Measurements from ENCODE around the gene PPM1B. TPM values are rescaled to one million over a fixed set of nuclear protein-coding genes. Genes with fewer than 3 reads are reported as not detected.

PPM1B gene
- total RNA-seq, 1 donor from 2014 or later = 51.7 TPM

DNA sequence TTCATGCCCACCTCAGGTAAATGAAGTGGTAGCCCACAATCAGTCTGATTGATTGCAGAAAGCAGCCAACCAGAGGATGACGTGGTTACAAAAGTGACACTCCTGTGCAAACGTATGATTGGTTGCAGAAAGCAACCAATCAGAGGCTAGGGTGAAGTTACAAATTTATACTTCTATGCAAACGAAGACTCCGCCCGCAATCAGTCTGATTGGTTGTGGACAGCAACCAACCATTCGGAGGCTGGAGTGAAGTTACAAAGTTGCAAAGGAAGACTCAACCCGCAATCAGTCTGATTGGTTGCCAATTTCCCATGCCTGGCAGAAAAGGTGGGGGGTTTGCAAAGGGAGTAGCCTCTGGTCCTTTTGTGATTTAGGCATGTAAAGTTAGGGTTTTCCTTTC is 102.6 kb downstream of the PPM1B start:
- no peak for ATAC-seq
- no peaks in the 10 kb centered on the region for H3K27me3 ChIP-seq (ENCODE audit: low read depth)
- no peak overlapping the region for H3K27ac ChIP-seq
- no peak for DNase-seq
- H3K36me3 ChIP-seq = no peaks in the 10 kb centered on the region
- no peaks in the 10 kb centered on the region for H3K4me1 ChIP-seq
- intact Hi-C loops (cut with DNase I) = no loop called here
- H3K4me3 ChIP-seq = no peak overlapping the region
- TF ChIP-seq, protein P1, sequence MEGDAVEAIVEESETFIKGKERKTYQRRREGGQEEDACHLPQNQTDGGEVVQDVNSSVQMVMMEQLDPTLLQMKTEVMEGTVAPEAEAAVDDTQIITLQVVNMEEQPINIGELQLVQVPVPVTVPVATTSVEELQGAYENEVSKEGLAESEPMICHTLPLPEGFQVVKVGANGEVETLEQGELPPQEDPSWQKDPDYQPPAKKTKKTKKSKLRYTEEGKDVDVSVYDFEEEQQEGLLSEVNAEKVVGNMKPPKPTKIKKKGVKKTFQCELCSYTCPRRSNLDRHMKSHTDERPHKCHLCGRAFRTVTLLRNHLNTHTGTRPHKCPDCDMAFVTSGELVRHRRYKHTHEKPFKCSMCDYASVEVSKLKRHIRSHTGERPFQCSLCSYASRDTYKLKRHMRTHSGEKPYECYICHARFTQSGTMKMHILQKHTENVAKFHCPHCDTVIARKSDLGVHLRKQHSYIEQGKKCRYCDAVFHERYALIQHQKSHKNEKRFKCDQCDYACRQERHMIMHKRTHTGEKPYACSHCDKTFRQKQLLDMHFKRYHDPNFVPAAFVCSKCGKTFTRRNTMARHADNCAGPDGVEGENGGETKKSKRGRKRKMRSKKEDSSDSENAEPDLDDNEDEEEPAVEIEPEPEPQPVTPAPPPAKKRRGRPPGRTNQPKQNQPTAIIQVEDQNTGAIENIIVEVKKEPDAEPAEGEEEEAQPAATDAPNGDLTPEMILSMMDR (IDR thresholded peaks at IDR 0.05) = no peak
- no peaks in the 10 kb centered on the region for H3K9me3 ChIP-seq

DNA sequence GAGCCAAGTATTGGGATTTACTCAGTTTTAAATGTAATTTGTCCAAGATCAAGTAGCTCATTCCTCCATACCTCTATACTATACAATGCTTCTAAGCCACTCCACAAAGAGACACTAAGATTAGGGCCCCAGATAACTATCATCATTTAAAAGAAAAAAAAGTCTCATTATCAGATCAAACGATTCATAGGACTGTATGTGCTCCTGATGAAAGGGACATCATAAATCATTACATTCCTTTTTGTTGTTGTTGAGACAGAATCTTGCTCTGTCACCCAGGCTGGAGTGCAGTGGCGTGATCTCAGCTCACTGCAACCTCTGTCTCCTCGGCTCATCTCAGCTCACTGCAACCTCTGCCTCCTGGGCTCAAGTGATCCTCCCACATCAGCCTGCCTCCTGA is 104.4 kb downstream of the PPM1B start:
- Histone ChIP-seq H3K4me1 (no peaks in the 10 kb centered on the region), H3K36me3 (no peaks in the 10 kb centered on the region), H3K4me3 (no peak overlapping the region), H3K27ac (no peak overlapping the region), H3K9me3 (no peaks in the 10 kb centered on the region), H3K27me3 (ENCODE audit: low read depth) (no peaks in the 10 kb centered on the region)
- DNase-seq (no peak), ATAC-seq (no peak)
- intact Hi-C loops (cut with DNase I) = no loop called here
- TF ChIP-seq, protein P1 (IDR thresholded peaks at IDR 0.05) = no peak

DNA sequence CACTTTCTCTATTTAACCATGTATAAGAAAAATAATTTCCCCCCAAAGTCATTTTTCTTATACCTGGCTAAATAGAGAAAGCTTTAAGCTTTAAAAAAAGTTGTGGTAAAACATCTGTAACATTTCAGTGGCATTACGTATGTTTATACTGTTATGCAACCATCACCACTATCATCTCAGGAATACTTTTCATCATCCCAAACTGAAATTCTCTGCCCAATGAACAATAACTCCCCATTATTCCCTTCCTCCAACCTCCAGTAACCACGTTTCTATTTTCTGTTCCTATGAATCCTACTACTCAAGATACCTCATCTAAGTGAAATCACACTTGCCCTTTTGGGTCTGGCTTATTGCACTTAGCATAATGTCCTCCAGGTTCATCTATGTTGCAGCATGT is 104.9 kb downstream of the PPM1B start:
- no peaks in the 10 kb centered on the region for H3K4me1 ChIP-seq
- no peaks in the 10 kb centered on the region for H3K9me3 ChIP-seq
- TF ChIP-seq, protein P1 (IDR thresholded peaks at IDR 0.05) = no peak
- no peak for ATAC-seq
- no peaks in the 10 kb centered on the region for H3K27me3 ChIP-seq (ENCODE audit: low read depth)
- no peaks in the 10 kb centered on the region for H3K36me3 ChIP-seq
- no peak overlapping the region for H3K4me3 ChIP-seq
- intact Hi-C loops (cut with DNase I) = no loop called here
- no peak overlapping the region for H3K27ac ChIP-seq
- no peak for DNase-seq

DNA sequence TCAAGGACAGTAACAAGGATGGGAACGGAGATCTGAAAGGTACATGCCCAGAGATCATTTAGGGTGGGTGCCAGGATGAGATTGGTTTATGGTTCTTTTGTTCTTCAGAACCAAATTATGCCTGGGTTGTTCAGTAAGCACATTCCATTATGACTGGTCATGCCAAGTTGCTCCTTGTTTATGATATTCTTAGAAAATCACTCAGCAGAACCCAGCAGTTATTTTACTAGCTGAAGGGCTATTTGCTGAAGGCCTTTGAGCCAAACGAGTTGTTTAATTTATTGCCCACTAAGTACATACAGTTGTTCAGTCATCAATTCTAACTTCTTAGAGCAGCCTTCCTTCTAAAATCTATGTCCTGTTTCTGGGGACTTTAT is 107.2 kb downstream of the PPM1B start:
- Histone ChIP-seq H3K4me1 (no peaks in the 10 kb centered on the region), H3K4me3 (no peak overlapping the region), H3K9me3 (no peaks in the 10 kb centered on the region), H3K36me3 (no peaks in the 10 kb centered on the region), H3K27me3 (ENCODE audit: low read depth) (no peaks in the 10 kb centered on the region), H3K27ac (no peak overlapping the region)
- ATAC-seq (no peak), DNase-seq (no peak)
- TF ChIP-seq, protein P1 (IDR thresholded peaks at IDR 0.05) = no peak
- intact Hi-C loops (cut with DNase I) = no loop called here

DNA sequence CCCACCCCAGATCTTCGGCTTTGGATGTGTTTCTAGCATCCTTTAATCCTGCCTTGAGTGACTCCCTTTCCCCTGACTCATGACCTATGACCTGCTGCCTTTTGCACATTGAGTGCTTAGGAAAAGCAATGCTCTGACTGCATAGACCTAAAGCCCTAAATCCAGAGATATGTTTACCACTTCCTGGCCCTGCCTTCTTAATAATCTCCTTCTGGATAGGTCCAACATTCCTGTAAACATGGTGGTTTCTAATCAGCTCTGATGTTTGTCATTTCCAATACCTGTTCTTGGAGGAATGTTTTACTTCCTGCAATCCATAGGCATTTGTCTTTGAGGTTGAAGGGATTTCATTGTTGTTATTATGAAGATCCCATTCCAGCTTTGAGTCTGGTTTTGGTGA is 108.9 kb downstream of the PPM1B start:
- Histone ChIP-seq H3K27ac (no peak overlapping the region), H3K4me1 (no peaks in the 10 kb centered on the region), H3K27me3 (ENCODE audit: low read depth) (no peaks in the 10 kb centered on the region), H3K36me3 (no peaks in the 10 kb centered on the region), H3K9me3 (no peaks in the 10 kb centered on the region), H3K4me3 (no peak overlapping the region)
- TF ChIP-seq, protein P1 (IDR thresholded peaks at IDR 0.05) = no peak
- DNase-seq (no peak), ATAC-seq (no peak)
- intact Hi-C loops (cut with DNase I) = no loop called here

DNA sequence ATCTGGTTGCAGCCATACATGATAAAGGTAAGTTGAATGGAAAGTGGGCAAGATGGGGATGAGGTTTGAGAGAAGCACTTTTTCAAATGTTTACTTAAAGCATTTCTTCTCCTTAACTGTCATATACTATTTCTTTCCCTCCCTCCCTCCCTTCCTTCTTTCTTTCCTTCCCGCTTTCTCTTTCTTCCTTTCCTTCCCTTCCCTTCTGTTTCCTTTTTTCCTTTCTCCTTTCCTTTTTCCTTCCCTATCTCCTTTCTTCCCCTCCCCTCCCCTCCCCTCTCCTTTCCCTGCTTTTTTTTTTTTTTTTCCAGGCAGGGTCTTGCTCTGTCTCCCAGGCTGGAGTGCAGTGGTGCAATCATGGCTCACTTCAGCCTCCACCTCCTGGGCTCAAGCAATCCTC is 112.2 kb downstream of the PPM1B start:
- Histone ChIP-seq H3K27me3 (ENCODE audit: low read depth) (no peaks in the 10 kb centered on the region), H3K36me3 (no peaks in the 10 kb centered on the region), H3K27ac (no peak overlapping the region), H3K4me3 (no peak overlapping the region), H3K4me1 (no peaks in the 10 kb centered on the region), H3K9me3 (no peaks in the 10 kb centered on the region)
- intact Hi-C loops (cut with DNase I) = no loop called here
- TF ChIP-seq, protein P1 (IDR thresholded peaks at IDR 0.05) = no peak
- ATAC-seq (no peak), DNase-seq (no peak)
